ENCODE measurements around the gene C2orf76.

C2orf76 gene

DNA sequence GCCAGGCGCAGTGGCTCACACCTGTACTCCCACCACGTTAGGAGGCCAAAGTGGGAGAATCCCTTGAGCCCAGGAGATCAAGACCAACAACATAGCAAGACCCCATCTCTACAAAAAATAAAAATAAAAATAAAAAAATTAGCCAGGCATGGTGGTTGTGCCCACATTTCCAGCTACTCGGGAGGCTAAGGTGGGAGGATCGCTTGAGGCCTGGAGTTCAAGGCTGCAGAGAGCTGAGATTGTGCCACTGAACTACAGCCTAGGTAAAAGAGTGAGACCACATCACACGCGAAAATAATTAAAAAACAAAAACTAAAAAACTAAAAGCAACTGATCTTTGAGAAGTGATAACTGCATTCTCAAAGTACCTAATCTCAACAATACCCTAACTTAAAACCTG lies 1.8 kb downstream of the C2orf76 start:
- TF ChIP-seq, protein P1, sequence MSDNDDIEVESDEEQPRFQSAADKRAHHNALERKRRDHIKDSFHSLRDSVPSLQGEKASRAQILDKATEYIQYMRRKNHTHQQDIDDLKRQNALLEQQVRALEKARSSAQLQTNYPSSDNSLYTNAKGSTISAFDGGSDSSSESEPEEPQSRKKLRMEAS (IDR thresholded peaks at IDR 0.05) = no peak
- TF ChIP-seq TEAD4 (IDR thresholded peaks at IDR 0.05) = no peak
- TF ChIP-seq YY1 (IDR thresholded peaks at IDR 0.05; ENCODE audit: low read depth) = no peak
- no peak for TF ChIP-seq NFIC (IDR thresholded peaks at IDR 0.05)
- TF ChIP-seq FOXM1 (IDR thresholded peaks at IDR 0.05; ENCODE audit: borderline replicate concordance, low read depth) = no peak
- no peak for TF ChIP-seq CREB1 (IDR thresholded peaks at IDR 0.05; ENCODE audit: low read depth)
- TF ChIP-seq TCF12 (IDR thresholded peaks at IDR 0.05; ENCODE audit: low read depth) = no peak
- TF ChIP-seq, protein P2, sequence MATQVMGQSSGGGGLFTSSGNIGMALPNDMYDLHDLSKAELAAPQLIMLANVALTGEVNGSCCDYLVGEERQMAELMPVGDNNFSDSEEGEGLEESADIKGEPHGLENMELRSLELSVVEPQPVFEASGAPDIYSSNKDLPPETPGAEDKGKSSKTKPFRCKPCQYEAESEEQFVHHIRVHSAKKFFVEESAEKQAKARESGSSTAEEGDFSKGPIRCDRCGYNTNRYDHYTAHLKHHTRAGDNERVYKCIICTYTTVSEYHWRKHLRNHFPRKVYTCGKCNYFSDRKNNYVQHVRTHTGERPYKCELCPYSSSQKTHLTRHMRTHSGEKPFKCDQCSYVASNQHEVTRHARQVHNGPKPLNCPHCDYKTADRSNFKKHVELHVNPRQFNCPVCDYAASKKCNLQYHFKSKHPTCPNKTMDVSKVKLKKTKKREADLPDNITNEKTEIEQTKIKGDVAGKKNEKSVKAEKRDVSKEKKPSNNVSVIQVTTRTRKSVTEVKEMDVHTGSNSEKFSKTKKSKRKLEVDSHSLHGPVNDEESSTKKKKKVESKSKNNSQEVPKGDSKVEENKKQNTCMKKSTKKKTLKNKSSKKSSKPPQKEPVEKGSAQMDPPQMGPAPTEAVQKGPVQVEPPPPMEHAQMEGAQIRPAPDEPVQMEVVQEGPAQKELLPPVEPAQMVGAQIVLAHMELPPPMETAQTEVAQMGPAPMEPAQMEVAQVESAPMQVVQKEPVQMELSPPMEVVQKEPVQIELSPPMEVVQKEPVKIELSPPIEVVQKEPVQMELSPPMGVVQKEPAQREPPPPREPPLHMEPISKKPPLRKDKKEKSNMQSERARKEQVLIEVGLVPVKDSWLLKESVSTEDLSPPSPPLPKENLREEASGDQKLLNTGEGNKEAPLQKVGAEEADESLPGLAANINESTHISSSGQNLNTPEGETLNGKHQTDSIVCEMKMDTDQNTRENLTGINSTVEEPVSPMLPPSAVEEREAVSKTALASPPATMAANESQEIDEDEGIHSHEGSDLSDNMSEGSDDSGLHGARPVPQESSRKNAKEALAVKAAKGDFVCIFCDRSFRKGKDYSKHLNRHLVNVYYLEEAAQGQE (IDR thresholded peaks at IDR 0.05; ENCODE audit: low read depth) = no peak
- TF ChIP-seq EP300 (IDR thresholded peaks at IDR 0.05; ENCODE audit: borderline replicate concordance) = no peak
- TF ChIP-seq RAD21 (IDR thresholded peaks at IDR 0.05; ENCODE audit: low read depth) = no peak
- TF ChIP-seq EGR1 (IDR thresholded peaks at IDR 0.05) = no peak
- TF ChIP-seq CEBPB (IDR thresholded peaks at IDR 0.05) = no peak
- TF ChIP-seq ZBTB7A (IDR thresholded peaks at IDR 0.05; ENCODE audit: low read depth) = no peak
- TF ChIP-seq, protein P3, sequence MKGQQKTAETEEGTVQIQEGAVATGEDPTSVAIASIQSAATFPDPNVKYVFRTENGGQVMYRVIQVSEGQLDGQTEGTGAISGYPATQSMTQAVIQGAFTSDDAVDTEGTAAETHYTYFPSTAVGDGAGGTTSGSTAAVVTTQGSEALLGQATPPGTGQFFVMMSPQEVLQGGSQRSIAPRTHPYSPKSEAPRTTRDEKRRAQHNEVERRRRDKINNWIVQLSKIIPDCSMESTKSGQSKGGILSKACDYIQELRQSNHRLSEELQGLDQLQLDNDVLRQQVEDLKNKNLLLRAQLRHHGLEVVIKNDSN (IDR thresholded peaks at IDR 0.05) = no peak
- no peak for TF ChIP-seq TAF1 (IDR thresholded peaks at IDR 0.05; ENCODE audit: low read depth)

DNA sequence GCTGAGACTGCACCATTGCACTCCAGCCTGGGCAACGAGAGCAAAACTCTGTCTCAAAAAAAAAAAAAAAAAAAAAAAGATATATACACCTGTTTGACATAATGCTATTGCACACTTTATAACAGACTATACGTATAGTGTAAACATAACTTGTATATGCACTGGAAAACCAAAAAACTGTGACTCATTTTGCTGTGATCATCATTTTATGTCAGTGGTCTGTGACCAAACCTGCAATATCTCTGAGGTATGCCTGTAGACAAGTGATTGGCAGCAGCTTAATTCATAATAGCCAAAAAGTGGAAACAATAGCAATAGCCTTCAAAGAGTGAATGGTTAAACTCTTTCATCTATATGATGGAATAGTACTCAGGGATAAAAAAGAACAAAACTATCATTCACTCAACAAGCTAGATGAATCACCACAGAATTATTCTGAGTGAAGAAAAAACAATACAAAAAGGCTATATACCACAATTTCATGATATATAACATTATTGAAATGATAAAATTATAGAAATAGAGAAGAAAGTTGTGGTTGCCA lies 6.1 kb downstream of the C2orf76 start:
- TF ChIP-seq YY1 (IDR thresholded peaks at IDR 0.05; ENCODE audit: low read depth) (no peak), RAD21 (IDR thresholded peaks at IDR 0.05; ENCODE audit: low read depth) (no peak), FOXM1 (IDR thresholded peaks at IDR 0.05; ENCODE audit: borderline replicate concordance, low read depth) (no peak), CEBPB (IDR thresholded peaks at IDR 0.05) (no peak), EP300 (IDR thresholded peaks at IDR 0.05; ENCODE audit: borderline replicate concordance) (no peak), TAF1 (IDR thresholded peaks at IDR 0.05; ENCODE audit: low read depth) (no peak), EGR1 (IDR thresholded peaks at IDR 0.05) (no peak), CREB1 (IDR thresholded peaks at IDR 0.05; ENCODE audit: low read depth) (no peak), NFIC (IDR thresholded peaks at IDR 0.05) (no peak), TCF12 (IDR thresholded peaks at IDR 0.05; ENCODE audit: low read depth) (no peak)
- TF ChIP-seq, protein P3 (IDR thresholded peaks at IDR 0.05) = no peak
- TF ChIP-seq, protein P2 (IDR thresholded peaks at IDR 0.05; ENCODE audit: low read depth) = no peak
- TF ChIP-seq, protein P1 (IDR thresholded peaks at IDR 0.05) = no peak

DNA sequence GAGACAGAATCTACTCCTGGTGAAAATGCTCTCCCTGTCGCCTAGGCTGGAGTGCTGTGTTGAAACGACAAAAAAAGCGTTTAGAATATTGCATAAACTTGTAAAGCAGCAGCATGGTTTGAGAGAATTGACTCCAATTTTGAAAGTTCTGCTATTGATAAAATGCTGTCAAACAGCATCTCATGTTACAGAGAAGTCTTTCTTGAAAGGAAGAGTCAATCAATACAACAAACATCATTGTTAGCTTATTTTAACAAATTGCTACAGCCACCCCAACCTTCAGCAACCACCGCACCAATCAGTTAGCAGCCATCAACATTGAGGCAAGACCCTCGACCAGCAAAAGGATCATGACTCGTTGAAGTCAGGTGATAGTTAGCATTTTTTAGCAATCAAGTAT lies 6.9 kb downstream of the C2orf76 start:
- TF ChIP-seq TAF1 (IDR thresholded peaks at IDR 0.05; ENCODE audit: low read depth) (no peak), RAD21 (IDR thresholded peaks at IDR 0.05; ENCODE audit: low read depth) (no peak), EP300 (IDR thresholded peaks at IDR 0.05; ENCODE audit: borderline replicate concordance) (no peak), YY1 (IDR thresholded peaks at IDR 0.05; ENCODE audit: low read depth) (no peak), TEAD4 (IDR thresholded peaks at IDR 0.05) (no peak), CEBPB (IDR thresholded peaks at IDR 0.05) (no peak), ZBTB7A (IDR thresholded peaks at IDR 0.05; ENCODE audit: low read depth) (no peak), NFIC (IDR thresholded peaks at IDR 0.05) (no peak), CREB1 (IDR thresholded peaks at IDR 0.05; ENCODE audit: low read depth) (no peak)
- TF ChIP-seq, protein P1 (IDR thresholded peaks at IDR 0.05) = no peak
- TF ChIP-seq, protein P2 (IDR thresholded peaks at IDR 0.05; ENCODE audit: low read depth) = no peak

DNA sequence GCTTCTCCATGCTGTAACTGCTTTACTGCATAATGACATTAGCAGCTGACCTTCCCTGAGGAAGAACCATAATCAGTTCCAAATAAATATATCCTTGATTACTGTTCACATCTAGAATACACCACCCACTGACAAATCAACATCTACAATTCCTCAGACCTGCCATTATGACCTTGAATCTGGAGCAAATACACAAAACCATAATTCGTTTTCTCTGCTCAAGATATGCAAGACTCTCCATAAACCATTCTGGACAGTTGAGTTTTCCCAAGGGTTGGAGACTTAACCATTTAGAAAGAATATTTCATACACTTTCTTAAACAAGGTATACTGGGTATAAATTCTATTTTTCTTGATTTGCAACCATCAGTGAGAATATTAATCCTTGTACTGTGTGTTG lies 11.8 kb downstream of the C2orf76 start:
- TF ChIP-seq TAF1 (IDR thresholded peaks at IDR 0.05; ENCODE audit: low read depth) (no peak), CREB1 (IDR thresholded peaks at IDR 0.05; ENCODE audit: low read depth) (no peak), TEAD4 (IDR thresholded peaks at IDR 0.05) (no peak), RAD21 (IDR thresholded peaks at IDR 0.05; ENCODE audit: low read depth) (no peak), EGR1 (IDR thresholded peaks at IDR 0.05) (no peak), EP300 (IDR thresholded peaks at IDR 0.05; ENCODE audit: borderline replicate concordance) (no peak), TCF12 (IDR thresholded peaks at IDR 0.05; ENCODE audit: low read depth) (no peak), YY1 (IDR thresholded peaks at IDR 0.05; ENCODE audit: low read depth) (no peak), NFIC (IDR thresholded peaks at IDR 0.05) (no peak), CEBPB (IDR thresholded peaks at IDR 0.05) (no peak), FOXM1 (IDR thresholded peaks at IDR 0.05; ENCODE audit: borderline replicate concordance, low read depth) (no peak)
- TF ChIP-seq, protein P1 (IDR thresholded peaks at IDR 0.05) = no peak
- TF ChIP-seq, protein P3 (IDR thresholded peaks at IDR 0.05) = no peak
- TF ChIP-seq, protein P2 (IDR thresholded peaks at IDR 0.05; ENCODE audit: low read depth) = no peak

Data from Ishikawa (cell line).